RWPE1 (cell line): ENCODE data around the gene XXYLT1.

Source experiments
- CTCF ChIA-PET: fragments of 350-600 bp; sonication (Branson Sonifier 250); formaldehyde crosslinking; extraction: SDS; loops from one replicate; lab custom pipeline; 2021; lab: Yijun Ruan, JAX
- POLR2A ChIA-PET: fragments of 400-600 bp; formaldehyde crosslinking; extraction: SDS; loops from one replicate; lab custom pipeline; 2020; ENCODE audit warnings: antibody characterized with exemption; ENCODE audit not compliant: low non-redundant PET; lab: Yijun Ruan, JAX
- DNase-seq: peaks from one replicate; pipeline ENCODE4 v3.0.0; 2012; ENCODE audit warnings: low spot score
- H3K27ac ChIP-seq: fragments of 450-650 bp; 2 replicates; pipeline ENCODE4 v1.5.1; 2017
- CTCF ChIP-seq: fragments of 450-650 bp; conservative IDR thresholded peaks from 2 replicates; pipeline ENCODE4 v1.5.1; 2017; ENCODE audit warnings: low read depth, mild to moderate bottlenecking

The XXYLT1 gene

GRCh38 chr3:195163719-195164572, 107.0 kb downstream of the XXYLT1 start:
- ChIA-PET POLR2A (no interaction called here), CTCF (no interaction called here)
- H3K27ac ChIP-seq: no peak overlapping the region
- TF ChIP-seq CTCF: no peak
- DNase-seq: no peak

- ChIA-PET POLR2A (no interaction called here), CTCF (interaction anchor here (0.8 to 1.4 kb wide), 2 partner anchors 12 to 545 kb away, joined by 3 read pairs; no protein-coding TSS in a partner anchor)
- no peak overlapping the region for H3K27ac ChIP-seq
- no peak for DNase-seq
- TF ChIP-seq CTCF: no peak
These were observed 108.1 kb downstream of the XXYLT1 start for GRCh38 chr3:195162816-195163215.

DNA sequence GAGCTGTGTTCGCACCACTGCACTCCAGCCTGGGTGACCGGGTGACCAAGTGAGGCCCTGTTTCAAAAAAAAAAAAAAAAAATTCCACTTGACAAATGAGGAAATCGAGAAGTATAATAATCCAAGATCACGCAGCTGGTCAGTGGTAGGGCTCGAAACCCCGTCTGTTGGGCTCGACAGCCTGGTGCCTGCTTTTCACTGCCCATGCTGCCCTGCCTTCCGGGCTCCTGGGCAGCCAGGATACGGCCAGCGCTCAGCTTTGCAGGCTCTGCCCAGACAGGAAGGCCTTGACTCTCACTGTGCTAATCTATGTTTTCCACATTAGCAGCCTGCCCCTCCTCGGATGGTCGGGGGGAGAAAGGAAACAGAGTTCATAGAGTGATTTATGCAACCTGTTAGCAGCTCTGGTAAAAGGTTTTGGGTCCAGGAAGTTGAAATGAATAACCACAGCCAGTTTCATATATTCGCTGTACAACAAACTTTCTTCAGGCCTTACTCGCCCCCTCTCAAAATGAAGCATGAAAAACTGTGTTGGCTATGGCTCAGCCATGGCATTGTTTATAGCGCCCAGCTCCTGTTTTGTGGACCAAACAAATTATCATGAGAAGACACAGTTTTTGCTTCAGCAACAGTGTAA, 108.8 kb downstream of the XXYLT1 start:
- TF ChIP-seq CTCF: no peak
- DNase-seq: no peak
- H3K27ac ChIP-seq: no peak overlapping the region
- ChIA-PET CTCF (interaction anchor here (0.6 to 1.4 kb wide), 2 partner anchors 12 to 20 kb away, joined by 3 read pairs; no protein-coding TSS in a partner anchor), POLR2A (no interaction called here)

DNA sequence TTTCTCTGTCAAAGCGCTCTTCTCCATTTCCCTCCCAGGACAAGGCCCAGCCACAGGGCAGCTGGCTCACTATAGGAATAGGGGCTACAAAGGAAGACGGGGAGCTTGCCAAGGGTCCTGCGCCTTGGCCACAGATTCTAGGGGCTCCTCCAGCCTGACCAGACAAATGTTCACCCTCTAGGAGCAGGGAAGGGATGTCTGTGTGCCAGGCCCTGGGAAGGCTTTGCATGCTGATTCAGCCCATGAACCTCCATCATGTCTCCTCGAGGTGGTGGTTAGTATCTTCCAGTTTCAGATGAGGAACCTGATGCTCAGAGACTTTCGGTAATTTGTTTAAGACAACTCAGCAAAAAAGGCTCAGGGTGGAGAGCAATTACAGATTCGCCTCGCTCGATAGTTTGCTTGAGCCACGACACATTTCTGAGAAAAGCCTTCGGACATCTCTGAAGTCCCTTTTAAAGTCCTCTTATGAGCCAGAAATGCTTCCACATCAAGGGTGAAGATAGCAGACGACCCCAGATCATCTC, 110.0 kb downstream of the XXYLT1 start:
- ChIA-PET CTCF (no interaction called here), POLR2A (no interaction called here)
- no peak overlapping the region for H3K27ac ChIP-seq
- no peak for DNase-seq
- TF ChIP-seq CTCF: no peak

- ChIA-PET CTCF (no interaction called here), POLR2A (no interaction called here)
These were observed 110.6 kb downstream of the XXYLT1 start for GRCh38 chr3:195160257-195160898.

More at GRCh38 chr3:195160257-195160898, 110.6 kb downstream of the XXYLT1 start:
- no peak overlapping the region for H3K27ac ChIP-seq
- no peak for TF ChIP-seq CTCF
- DNase-seq: no peak
